ENCODE data around the gene CHID1. TPM values are rescaled to one million over a fixed set of nuclear protein-coding genes. Genes with fewer than 3 reads are reported as not detected.

CHID1 gene
- total RNA-seq, 4 donors from 2014 or later: 47.9 to 83.4 (median 65.8) TPM

GRCh38 chr11:818396-819128 lies 92.0 kb downstream of the CHID1 start, which contains the start of gene PNPLA2:
Gene PNPLA2, plus strand, starts transcription at chr11:818914. Its CDS starts 805 bp downstream, at chr11:819719.
- Histone ChIP-seq H3K4me1 (peaks cover 0 to 34% (median 27%) of the 10 kb centered on the region in 4 donors), H3K4me3 (peak within 1 kb of the TSS; percentile 65 to 81 (median 71)), H3K36me3 (peaks cover 0 to 43% (median 7%) of the 10 kb centered on the region in 3 donors), H3K27me3 (no peaks in the 10 kb centered on the region), H3K27ac (peak within 1 kb of the TSS; percentile 88 to 95 (median 91)), H3K9me3 (no peaks in the 10 kb centered on the region)
- DNase-seq (ENCODE audit: low spot score in 2 of 2): no peak
- TF ChIP-seq EP300 (IDR thresholded peaks at IDR 0.05): peak in 1 of 2 donors; percentile 54
- no peak for TF ChIP-seq POLR2A (IDR thresholded peaks at IDR 0.05)
- TF ChIP-seq, protein P1, sequence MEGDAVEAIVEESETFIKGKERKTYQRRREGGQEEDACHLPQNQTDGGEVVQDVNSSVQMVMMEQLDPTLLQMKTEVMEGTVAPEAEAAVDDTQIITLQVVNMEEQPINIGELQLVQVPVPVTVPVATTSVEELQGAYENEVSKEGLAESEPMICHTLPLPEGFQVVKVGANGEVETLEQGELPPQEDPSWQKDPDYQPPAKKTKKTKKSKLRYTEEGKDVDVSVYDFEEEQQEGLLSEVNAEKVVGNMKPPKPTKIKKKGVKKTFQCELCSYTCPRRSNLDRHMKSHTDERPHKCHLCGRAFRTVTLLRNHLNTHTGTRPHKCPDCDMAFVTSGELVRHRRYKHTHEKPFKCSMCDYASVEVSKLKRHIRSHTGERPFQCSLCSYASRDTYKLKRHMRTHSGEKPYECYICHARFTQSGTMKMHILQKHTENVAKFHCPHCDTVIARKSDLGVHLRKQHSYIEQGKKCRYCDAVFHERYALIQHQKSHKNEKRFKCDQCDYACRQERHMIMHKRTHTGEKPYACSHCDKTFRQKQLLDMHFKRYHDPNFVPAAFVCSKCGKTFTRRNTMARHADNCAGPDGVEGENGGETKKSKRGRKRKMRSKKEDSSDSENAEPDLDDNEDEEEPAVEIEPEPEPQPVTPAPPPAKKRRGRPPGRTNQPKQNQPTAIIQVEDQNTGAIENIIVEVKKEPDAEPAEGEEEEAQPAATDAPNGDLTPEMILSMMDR (IDR thresholded peaks at IDR 0.05): no peak
- 17 to 34% methylated on average over 8 to 16 of the region's 20 CpGs for WGBS, 2 donors

Small RNA genes lying within 50 kb of the gene (small RNA-seq; reads per million reads assigned to genes)
- not detected for gene RNU6-1025P

Other genes starting within 250 kb of the CHID1 start
- gene DEAF1, start 215.6 kb downstream of the CHID1 start, total RNA-seq: 10 to 100 TPM; 31.6 to 54.3 (median 41.2) TPM
- 10 to 100 TPM; 15.3 to 43.9 (median 38.1) TPM for gene TMEM80, start 215.0 kb downstream of the CHID1 start, total RNA-seq
- gene EPS8L2, start 204.6 kb downstream of the CHID1 start, total RNA-seq: 10 to 100 TPM; 29.1 to 48.0 (median 32.7) TPM
- 100 to 1,000 TPM; 203 to 323 (median 241) TPM for gene TALDO1, start 163.3 kb downstream of the CHID1 start, total RNA-seq
- 10 to 100 TPM; 22.1 to 41.4 (median 27.3) TPM for gene GATD1, start 133.3 kb downstream of the CHID1 start, total RNA-seq
- not detected for gene CEND1, start 120.7 kb downstream of the CHID1 start, total RNA-seq
- 10 to 100 TPM in 2 of 4 donors, 1 to 10 TPM in 2; 8.0 to 17.5 (median 10.0) TPM for gene SLC25A22, start 112.5 kb downstream of the CHID1 start, total RNA-seq
- 10 to 100 TPM; 32.2 to 67.5 (median 35.9) TPM for gene PIDD1, start 105.6 kb downstream of the CHID1 start, total RNA-seq
- 100 to 1,000 TPM; 404 to 765 (median 584) TPM for gene RPLP2, start 100.8 kb downstream of the CHID1 start, total RNA-seq
- 100 to 1,000 TPM; 136 to 314 (median 187) TPM for gene PNPLA2, start 91.9 kb downstream of the CHID1 start, total RNA-seq
- gene CRACR2B, start 82.9 kb downstream of the CHID1 start, total RNA-seq: 10 to 100 TPM in 3 of 4 donors, 1 to 10 TPM in 1; 7.1 to 19.7 (median 16.8) TPM
- 100 to 1,000 TPM; 264 to 309 (median 281) TPM for gene CD151, start 77.9 kb downstream of the CHID1 start, total RNA-seq
- gene POLR2L, start 68.3 kb downstream of the CHID1 start, total RNA-seq: 100 to 1,000 TPM in 2 of 4 donors, 10 to 100 TPM in 2; 71.7 to 140 (median 110) TPM
- 100 to 1,000 TPM; 139 to 256 (median 221) TPM for gene TSPAN4, start 68.0 kb downstream of the CHID1 start, total RNA-seq
- gene AP2A2, start 15.1 kb upstream of the CHID1 start, total RNA-seq: 100 to 1,000 TPM in 1 of 4 donors, 10 to 100 TPM in 3; 70.8 to 136 (median 90.3) TPM
- 1 to 10 TPM in 1 of 4 donors, under 1 TPM in 2, not detected in 1; under 0.01 to 2.7 (median under 0.01) TPM for gene MUC6, start 125.9 kb upstream of the CHID1 start, total RNA-seq
- gene MUC2, start 164.1 kb upstream of the CHID1 start, total RNA-seq: not detected
- gene MUC5AC, start 247.1 kb upstream of the CHID1 start, total RNA-seq: not detected

Data from tibial nerve (tissue), 4 donors.